HG02759 (cell line): ENCODE data around the gene SPRY2.

Experiments
- ATAC-seq: cut with Tn5 transposase; IDR thresholded peaks from one replicate; pipeline ENCODE4 v1.9.1; 2021; ENCODE audit warnings: mild to moderate bottlenecking, moderate library complexity; ENCODE audit not compliant: unreplicated experiment

The SPRY2 gene, protein sequence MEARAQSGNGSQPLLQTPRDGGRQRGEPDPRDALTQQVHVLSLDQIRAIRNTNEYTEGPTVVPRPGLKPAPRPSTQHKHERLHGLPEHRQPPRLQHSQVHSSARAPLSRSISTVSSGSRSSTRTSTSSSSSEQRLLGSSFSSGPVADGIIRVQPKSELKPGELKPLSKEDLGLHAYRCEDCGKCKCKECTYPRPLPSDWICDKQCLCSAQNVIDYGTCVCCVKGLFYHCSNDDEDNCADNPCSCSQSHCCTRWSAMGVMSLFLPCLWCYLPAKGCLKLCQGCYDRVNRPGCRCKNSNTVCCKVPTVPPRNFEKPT

DNA sequence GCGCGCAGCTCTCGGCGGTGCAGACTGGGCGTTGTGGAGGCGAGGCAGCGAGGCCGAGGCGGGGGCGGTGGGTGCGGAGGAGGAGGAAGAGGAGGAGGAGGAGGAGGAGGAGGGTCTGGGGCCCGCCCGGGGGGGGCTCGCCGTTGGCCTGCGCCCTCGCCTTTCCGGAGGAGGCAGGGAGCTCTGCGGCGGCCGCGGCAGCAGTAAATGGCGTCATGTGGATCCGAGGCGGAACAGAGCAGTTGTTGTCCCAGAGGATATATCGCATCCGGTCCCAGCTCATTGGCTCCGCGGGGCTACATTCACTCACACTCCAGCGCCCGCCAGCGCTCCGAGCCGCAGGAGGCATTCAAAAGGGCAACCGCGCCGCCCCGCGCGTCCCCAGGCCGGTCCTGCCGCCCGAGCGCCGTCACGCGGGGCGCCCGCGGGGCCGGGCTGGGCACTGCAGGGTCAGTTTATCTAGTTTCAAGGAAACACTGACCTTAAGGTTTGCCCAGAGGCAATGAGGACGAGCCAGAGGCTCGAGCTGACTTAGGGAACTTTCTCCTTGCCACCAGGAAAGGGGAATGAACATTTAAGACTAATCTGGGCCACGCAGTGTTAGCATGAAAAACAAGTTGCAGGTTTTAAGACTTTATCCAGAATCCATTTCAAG lies at the start of gene SPRY2:
SPRY2 (minus strand) TSS at position 26 of the 655 bp plus-strand sequence. CDS start 3,421 bp downstream, outside the sequence.
- ATAC-seq = peak; percentile 52

DNA sequence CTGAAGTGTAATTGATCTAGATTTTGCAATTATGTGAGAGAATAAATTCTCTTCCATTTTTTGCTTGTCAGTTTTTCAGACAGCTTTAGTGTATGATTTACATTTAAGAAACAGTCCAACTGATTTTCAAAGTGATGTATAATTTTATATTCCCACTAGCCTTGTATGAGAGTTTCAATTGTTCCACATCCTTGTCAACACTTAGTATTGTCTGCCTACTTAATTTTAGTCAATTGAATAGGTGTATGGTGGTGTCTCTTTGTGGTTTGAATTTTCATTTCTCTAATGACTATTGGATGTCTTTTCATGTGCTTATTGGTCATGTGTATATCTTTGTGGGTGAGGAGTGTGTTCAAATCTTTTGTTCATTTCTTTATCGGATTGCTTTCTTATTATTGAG lies 49.4 kb upstream of the SPRY2 start:
- ATAC-seq = no peak

DNA sequence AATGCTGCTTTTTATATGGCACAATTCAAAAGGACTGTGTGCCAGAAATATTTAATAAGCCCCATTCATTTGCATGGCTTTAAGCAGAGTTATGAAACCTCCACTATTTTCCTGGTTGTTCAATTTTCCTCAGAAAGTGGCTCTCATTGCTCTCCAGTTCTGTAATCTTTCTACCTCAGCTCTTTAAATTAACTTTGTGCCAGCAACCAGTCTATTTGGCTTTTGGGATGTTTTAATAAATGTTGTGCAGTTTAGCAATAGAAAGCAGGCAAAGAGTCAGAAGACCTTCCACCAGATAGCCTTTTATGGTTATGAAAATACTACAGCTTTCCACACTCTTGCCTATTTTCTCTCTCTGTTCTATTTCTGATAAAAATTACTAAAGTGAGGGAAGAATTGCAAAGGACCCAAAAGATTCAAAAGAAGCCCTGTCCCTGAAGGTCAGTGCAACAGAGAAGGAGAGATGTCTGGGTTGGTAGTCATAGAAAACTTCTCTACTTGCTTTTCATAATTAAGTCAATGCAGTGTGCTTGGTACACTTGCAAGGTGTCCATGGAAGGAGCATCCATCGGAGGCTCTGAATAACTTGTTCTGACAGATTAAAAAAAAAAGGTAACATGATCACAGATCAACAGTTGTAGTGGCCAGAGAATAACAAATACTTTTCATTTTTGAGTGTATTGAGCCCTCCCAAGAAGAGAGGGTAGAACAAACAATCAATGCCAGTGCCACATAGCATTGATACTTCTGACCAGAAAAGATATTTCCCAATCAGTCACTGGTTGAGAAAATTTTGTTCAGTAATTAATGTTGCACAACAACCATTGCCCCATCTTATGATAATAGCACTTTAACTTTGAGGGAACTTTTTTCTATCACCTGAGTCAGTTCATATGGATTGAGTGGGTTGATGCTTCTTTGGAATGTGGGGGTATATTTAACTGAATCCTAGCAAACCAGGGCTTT lies 48.4 kb upstream of the SPRY2 start:
- ATAC-seq = no peak

DNA sequence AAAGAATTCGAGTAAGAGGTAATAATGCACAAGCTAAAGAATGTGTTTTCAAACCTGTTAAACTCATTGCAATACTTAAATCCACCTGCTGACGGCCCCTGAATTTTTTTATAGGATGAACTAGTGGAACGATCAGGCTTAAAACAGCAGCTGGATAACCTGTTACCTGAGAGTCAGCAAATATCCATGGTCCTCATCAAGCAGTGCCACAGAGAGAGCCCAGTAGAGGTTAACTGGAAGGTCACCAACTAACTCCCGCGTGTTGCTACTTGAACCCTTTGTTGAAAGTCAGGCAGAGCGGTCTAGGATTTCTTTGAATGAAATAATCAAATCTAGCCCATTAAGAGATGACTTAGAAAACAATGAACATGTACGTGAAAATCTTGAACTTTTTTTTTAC lies 47.6 kb upstream of the SPRY2 start:
- no peak for ATAC-seq

DNA sequence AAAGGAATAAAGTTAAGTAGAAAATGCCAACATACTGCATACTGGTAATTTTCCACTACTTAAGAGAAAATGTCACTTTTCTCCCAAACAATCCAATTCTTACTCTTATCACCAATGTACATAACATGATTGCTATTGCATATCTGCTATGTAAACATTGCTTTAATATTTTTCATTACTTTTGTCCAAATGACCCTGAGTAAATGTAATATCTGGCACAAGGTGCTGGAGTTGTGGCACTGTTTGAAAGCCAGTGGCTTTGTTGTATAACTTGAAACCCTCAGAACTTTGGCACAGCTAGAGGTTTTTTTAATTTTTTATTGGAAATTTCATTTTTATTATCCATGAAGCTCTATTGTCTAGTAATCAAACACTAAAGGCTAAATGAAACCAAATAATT lies 45.7 kb upstream of the SPRY2 start:
- ATAC-seq = no peak

DNA sequence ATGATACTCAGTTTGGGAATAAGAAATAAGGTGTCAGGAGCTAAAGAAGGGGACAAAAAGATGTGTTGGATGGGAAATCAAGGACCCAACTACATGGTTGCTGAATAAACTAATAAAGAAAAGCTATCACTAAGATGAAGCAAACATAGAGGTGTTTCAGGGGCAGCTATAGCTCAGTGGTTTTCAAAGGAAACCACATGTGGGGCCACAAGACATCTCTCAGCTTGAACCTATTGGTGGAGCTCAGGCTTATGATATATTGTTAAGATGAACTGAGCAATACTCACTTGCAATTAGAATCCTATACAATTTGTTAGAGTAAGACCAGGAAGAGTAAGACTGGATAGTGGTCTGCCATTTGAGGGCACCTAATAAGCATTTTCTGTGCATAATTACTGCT lies 45.1 kb upstream of the SPRY2 start:
- ATAC-seq = no peak

DNA sequence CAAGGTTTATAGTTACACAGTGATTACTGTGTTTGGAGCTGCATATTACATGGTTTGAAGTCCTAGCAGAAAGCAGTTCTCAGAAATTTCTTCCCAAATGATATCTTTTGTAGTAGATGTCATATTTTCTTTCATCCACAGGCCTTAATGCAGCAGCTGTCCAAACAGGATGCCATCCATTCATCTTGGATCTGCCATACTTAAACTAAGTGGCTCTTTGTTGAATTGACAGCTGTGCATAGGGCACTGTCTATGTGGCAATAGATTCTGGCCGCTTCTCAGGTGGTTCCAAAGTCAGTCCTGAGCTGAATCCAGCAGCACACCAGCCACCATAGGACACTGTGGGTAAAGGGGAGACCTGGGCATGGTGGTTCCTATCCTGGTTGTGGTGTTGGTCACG lies 41.6 kb upstream of the SPRY2 start:
- ATAC-seq = no peak

DNA sequence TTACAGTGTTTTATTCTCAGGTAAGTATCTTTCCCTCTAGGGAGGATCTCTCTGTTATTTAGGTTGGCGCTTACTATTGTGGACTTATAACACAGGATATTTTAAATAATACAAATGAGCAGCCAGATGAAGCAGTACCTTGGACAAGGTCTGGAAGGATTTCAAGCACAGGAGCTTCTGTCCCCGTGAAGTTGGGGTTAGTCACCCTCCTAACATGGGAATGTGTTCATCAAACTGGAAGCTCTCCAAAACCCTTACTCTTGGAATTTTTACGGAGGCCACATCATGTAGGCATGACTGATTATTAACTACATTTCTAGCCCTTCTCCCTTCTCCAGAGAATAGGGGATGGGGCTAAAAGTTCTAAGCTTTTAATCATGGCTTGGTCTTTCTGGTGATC lies 38.3 kb upstream of the SPRY2 start:
- no peak for ATAC-seq

DNA sequence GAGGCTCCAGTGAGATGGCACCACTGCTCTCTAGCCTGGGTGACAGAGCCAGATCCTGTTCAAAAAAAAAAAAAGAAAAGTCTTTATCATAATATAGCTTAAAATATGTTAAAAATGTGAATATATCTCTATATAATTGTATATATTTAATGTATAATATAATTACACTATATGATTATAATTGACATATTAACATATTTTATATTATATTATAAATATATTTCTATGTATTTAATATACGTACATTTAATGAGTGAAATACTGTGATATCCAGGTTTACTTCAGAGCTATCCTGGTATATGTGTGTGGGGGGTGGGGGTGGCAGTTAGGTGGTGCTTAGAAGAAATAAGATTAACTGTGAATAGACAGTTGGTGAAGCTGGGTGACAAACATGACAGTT lies 35.6 kb upstream of the SPRY2 start:
- ATAC-seq = no peak

DNA sequence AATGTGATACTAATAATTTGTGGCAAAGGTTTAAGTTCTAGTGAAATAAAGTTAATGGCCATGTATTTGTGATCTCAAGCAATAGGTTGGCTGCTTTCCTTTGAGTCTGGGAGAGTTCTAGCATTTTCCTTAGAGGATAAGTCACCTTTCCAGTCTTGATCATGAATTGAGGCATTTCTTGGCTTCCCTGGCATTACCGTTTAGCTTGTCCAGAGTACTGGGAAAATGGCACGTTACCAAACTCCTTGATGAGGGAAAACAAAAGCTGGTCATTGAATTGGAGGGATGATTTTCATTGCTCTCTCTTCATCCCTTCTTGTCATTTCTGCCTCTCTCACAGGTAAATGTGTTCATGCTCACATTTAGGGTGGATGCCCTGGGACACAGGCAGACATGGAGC lies 34.0 kb upstream of the SPRY2 start:
- ATAC-seq = no peak

DNA sequence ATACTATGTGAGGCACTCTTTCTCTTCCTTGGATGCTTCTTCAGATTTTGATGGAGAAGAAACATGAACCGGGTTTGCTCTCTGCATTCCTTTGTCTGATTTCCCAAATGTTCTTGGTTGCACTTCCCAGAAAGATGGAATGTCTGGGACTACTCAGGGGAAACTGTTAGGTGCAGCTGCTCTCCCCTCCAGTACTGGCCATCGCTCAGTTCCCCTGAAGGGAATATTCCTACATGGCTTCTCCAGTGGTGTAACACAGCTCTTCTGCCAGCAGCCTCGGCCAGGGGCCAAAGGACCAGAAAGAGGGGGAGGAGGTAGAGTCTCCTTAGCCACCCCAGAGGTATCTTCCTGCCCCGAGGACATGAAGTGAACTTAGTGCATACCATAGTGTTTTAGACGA lies 33.5 kb upstream of the SPRY2 start:
- ATAC-seq = no peak

DNA sequence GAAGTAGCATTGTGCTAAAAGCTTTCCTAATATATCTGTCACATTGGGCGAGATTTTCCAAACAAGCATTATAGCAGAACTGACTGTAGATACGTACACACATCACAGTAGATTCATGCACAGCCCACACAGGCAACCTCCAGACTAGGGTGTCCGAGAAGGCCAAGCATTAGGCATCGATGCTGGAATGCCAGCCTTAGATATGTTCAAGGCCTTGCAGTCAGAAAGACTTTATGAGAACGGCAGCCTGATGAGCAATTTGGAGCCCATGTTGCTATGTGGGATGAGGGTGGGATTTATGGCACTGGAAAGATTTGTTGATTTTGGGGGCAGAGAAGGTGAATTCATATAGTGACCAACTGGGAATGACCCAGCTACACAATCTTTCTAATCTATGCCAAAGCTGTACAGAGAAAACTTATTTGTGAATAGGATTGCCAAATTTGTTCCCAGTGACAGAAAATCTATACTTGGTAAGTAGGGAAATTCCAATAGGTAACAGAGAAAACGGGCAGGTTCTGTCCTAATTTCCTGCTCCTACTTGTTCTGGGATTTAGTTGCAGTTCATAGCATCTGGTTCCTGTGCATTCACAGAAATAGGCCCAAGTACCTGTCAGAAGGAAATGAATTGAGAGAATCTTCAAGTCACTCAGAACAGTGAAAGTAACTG lies 31.0 kb upstream of the SPRY2 start:
- ATAC-seq = no peak

DNA sequence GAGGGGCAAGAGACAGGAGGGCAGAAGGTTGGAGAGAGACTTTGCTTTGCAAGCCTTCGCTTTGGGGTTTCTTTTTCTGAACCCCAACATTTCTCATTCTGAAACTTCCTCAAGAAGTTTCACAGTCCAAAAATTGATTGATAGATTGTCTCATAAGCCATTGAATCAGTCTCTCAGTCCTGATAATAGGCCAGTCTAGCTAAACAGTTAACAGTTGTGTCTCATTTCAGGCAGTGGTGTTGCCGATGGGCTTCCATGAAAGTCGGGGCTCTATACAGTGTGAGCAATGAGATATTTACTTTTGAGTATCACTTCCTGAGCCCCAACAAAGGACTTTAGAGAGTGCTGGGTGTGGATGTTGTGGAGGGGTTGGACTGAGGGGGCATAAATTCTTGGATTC lies 26.5 kb upstream of the SPRY2 start:
- no peak for ATAC-seq

DNA sequence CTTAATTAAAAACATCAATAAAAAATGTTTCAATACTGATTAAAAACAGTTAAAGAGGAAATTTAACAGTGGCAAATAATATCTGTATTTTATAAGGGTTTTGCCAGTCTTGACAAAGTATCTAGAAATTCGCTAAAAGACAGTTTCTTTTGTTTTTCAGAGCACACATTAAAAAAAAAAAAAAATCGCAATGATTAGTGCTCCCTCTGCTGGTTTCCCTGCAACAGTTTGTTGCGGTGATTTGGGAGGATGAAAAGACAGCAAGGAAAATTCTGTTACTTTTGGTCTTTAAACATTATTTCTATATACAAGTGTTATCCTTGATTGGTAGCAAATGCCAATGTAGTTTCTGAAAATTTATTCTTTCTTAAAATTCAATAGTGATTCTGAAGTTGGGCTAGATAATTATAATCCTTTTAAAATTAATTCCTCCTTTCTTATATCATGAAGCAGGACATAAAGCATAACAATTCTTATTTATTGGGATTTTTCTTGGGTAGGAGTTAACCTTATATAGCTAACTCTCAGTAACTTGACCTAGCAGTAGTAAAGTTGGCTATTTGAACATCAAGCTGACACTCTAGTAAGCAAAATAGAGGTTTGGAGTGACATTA lies 23.1 kb upstream of the SPRY2 start:
- ATAC-seq = no peak

DNA sequence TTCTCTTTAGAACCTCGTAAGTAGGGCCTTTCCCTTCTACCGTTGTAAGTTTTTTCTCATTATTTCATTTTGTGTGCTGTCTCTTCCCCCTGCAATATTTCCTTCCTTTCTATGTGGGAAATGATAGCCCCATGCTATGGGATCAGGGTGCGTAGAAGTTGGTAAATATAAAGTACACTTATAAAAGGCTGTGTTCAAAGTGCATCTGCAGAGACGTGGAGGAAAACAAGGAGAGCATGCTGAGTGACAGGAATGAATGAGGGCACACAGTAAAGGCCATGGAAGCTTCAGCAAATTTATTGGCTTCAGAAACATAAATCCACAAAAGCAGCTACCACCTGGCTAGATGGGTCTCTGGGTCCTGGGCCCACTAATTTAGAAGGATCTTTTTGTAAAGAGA lies 21.6 kb upstream of the SPRY2 start:
- ATAC-seq = no peak

DNA sequence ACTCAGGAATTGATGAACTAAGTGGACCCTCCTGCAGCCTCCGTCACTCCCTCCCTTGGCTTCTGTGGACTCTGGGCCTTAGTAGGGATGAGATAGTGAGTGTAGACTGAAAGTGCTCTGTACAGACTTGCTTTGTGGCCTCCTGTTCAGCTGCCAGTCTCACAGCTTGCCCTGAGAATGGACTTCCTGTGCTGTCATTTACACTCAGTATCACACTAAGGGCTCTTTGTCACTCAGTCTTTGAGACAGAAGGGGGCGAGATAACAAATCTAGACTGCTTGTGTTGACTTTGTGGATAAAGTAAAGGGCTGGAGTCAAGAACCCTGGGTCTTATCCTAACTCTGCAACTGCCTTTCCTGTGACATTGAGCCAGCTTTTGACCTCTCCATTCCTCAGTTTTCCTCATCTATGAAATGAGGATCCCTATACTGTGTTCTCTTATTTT lies 21.0 kb upstream of the SPRY2 start:
- peak; percentile 79 for ATAC-seq

DNA sequence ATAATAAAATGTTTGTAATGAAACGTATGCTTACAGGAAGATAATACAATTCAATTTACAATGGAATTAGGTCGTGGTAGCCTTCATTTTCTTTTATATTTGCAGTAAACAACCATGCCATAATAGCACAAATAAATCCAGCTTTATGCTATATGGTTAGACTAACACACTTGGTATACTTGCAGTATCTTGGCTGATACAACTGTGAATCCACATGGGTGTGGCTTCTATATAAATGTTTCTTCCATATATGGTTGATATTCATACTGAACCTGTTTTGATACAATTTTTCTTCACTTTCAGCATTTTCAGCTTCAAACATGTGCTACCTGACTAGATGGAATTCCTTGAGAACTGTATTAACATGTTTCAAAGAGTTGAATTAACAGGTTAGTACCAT lies 20.4 kb upstream of the SPRY2 start:
- no peak for ATAC-seq

DNA sequence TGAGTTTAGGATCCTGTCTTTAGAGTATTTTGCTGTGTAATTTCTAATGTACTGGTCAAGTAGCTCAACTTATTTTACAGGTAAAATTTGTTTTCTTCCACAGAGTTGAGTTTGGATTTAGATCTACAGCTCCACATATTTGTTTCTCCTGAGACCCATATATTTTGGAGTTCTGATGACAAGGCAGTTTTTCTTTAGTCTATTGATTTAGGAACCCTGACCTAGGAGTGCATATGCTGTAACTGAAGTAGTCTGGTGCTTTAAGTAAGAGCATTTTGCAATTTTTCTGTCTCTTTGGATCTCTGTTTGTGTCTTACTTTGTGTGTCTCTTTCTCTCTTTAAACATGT lies 19.5 kb upstream of the SPRY2 start:
- ATAC-seq = no peak

DNA sequence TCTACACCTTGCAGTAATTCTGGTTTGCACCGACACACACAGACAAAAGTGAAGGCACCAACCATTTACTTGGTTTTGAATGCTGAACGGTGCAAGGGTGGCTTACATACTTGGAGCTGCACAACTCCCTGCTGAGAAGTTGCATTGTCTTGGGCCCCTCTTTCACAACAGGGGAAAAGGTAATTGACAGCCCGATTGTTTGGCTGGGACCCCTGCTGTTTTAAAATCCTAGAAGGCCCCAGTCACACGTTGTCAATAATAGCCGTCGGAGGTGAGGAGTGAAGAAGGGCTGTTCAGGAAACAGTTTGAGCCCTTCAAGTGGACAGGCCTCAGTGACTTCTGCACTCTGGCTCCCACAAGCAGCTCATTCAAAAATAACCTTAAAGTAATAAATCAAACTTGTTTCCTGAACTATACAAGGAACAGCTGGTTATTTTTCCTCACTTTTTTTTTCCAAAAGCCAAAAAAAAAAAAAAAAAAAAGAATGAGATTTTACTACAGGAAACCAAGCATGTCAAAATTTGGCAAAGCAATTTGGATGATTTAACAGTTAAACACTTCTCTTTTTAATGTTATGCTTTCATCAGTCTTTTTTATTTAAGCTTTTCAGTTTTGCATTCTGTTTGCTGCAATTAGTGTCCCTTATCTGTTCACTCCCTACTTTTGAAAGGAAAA lies 19.0 kb upstream of the SPRY2 start:
- no peak for ATAC-seq

DNA sequence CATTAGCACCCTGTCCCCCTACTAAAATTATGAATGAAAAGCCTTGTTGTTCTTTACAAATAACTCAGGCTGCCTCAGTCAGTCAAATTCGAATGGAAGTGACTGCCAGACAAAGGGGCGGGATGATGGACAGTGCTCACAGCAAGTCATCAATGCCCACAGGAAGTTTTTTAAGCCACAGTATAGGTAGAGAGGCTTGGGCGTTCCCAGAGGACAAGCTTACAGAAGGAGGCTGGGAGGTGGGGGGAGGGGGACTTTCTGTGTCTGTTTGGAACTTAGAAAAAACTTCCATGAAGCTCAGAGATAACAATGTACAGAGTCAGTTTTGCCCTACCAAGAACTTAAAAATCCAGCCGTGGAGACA lies 18.5 kb upstream of the SPRY2 start:
- ATAC-seq = no peak
